Neural cell (in vitro differentiated cells): ENCODE measurements around the gene CFAP157.

Experiments used
- EP300 ChIP-seq: fragments of 450-650 bp; conservative IDR thresholded peaks from 2 replicates; pipeline ENCODE4 v1.6.1; 2014; ENCODE audit warnings: antibody characterized with exemption, mild to moderate bottlenecking, moderate library complexity; ENCODE audit not compliant: poor library complexity, severe bottlenecking
- EZH2 ChIP-seq: fragments of 200-600, 300-800 bp; shearing (Covaris generic), sonication (generic); IDR thresholded peaks from 2 replicates; pipeline ENCODE4 v1.6.1; 2014; ENCODE audit warnings: antibody characterized with exemption, low read length, borderline replicate concordance, mild to moderate bottlenecking; ENCODE audit not compliant: insufficient read depth, poor library complexity, severe bottlenecking
- POLR2AphosphoS5 ChIP-seq: IDR thresholded peaks from 2 replicates; pipeline ENCODE4 v1.6.1; 2012
- RAD21 ChIP-seq: fragments of 450-650 bp; conservative IDR thresholded peaks from 2 replicates; pipeline ENCODE4 v1.6.1; 2014; ENCODE audit warnings: antibody characterized with exemption, mild to moderate bottlenecking, moderate library complexity
- SMC3 ChIP-seq: fragments of 450-650 bp; conservative IDR thresholded peaks from 2 replicates; pipeline ENCODE4 v1.6.1; 2014; ENCODE audit warnings: antibody characterized with exemption, mild to moderate bottlenecking, moderate library complexity; ENCODE audit not compliant: poor library complexity
- TAF1 ChIP-seq: IDR thresholded peaks from 2 replicates; pipeline ENCODE4 v1.6.1; 2012; ENCODE audit warnings: low read depth
- TF ChIP-seq, protein P1 (sequence below): fragments of 450-650 bp; IDR thresholded peaks from 2 replicates; pipeline ENCODE4 v1.5.1; 2014; ENCODE audit warnings: antibody characterized with exemption, mild to moderate bottlenecking, moderate library complexity; ENCODE audit not compliant: poor library complexity, severe bottlenecking
- TF ChIP-seq, protein P2 (sequence below): IDR thresholded peaks from 2 replicates; pipeline ENCODE4 v1.6.1; 2012; ENCODE audit warnings: borderline replicate concordance

DNA sequence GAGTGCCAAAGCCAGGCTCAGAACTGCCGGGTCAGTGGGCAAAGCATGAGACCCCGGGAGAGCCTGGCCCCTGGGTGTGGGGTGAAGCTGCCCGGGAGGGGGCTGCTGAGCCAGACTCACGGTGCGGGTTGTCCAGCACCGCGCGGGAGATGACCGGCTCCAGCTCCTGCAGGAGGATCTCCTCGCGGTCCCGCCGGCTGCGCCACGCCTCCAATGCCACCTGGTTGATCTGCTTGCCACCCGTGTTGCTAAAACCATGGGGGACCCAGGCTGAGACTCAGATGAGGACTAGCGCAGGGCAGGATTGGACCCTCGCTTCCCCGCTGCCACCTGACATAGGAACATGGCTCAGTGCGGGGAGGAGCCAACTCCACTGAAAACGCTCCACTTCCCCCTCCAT is 25.7 kb downstream of the CFAP157 start:
- no peak for TF ChIP-seq POLR2AphosphoS5
- TF ChIP-seq EZH2 = no peak
- TF ChIP-seq TAF1 = no peak
- TF ChIP-seq, protein P1, sequence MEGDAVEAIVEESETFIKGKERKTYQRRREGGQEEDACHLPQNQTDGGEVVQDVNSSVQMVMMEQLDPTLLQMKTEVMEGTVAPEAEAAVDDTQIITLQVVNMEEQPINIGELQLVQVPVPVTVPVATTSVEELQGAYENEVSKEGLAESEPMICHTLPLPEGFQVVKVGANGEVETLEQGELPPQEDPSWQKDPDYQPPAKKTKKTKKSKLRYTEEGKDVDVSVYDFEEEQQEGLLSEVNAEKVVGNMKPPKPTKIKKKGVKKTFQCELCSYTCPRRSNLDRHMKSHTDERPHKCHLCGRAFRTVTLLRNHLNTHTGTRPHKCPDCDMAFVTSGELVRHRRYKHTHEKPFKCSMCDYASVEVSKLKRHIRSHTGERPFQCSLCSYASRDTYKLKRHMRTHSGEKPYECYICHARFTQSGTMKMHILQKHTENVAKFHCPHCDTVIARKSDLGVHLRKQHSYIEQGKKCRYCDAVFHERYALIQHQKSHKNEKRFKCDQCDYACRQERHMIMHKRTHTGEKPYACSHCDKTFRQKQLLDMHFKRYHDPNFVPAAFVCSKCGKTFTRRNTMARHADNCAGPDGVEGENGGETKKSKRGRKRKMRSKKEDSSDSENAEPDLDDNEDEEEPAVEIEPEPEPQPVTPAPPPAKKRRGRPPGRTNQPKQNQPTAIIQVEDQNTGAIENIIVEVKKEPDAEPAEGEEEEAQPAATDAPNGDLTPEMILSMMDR = no peak
- TF ChIP-seq, protein P2, sequence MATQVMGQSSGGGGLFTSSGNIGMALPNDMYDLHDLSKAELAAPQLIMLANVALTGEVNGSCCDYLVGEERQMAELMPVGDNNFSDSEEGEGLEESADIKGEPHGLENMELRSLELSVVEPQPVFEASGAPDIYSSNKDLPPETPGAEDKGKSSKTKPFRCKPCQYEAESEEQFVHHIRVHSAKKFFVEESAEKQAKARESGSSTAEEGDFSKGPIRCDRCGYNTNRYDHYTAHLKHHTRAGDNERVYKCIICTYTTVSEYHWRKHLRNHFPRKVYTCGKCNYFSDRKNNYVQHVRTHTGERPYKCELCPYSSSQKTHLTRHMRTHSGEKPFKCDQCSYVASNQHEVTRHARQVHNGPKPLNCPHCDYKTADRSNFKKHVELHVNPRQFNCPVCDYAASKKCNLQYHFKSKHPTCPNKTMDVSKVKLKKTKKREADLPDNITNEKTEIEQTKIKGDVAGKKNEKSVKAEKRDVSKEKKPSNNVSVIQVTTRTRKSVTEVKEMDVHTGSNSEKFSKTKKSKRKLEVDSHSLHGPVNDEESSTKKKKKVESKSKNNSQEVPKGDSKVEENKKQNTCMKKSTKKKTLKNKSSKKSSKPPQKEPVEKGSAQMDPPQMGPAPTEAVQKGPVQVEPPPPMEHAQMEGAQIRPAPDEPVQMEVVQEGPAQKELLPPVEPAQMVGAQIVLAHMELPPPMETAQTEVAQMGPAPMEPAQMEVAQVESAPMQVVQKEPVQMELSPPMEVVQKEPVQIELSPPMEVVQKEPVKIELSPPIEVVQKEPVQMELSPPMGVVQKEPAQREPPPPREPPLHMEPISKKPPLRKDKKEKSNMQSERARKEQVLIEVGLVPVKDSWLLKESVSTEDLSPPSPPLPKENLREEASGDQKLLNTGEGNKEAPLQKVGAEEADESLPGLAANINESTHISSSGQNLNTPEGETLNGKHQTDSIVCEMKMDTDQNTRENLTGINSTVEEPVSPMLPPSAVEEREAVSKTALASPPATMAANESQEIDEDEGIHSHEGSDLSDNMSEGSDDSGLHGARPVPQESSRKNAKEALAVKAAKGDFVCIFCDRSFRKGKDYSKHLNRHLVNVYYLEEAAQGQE = no peak
- TF ChIP-seq EP300 = no peak
- TF ChIP-seq RAD21 = no peak
- TF ChIP-seq SMC3 = no peak
